Mesendoderm (in vitro differentiated cells): ENCODE measurements around the gene PTPN3.

Experiments
- DNase-seq: peaks from one replicate; pipeline ENCODE4 v3.0.0; 2013
- H2AK5ac ChIP-seq: 2 replicates; pipeline ENCODE4 v1.6.1; 2013; ENCODE audit warnings: low read length, inconsistent platforms
- H2BK120ac ChIP-seq: 2 replicates; pipeline ENCODE4 v1.6.1; 2013; ENCODE audit warnings: low read depth, mild to moderate bottlenecking, low read length, moderate library complexity, mixed read lengths
- H2BK15ac ChIP-seq: replicated peaks from 2 replicates; pipeline ENCODE4 v1.6.1; 2013; ENCODE audit warnings: low read depth, mild to moderate bottlenecking, moderate library complexity
- H2BK5ac ChIP-seq: 2 replicates; pipeline ENCODE4 v1.6.1; 2013; ENCODE audit warnings: low read length, inconsistent platforms
- H3K18ac ChIP-seq: 2 replicates; pipeline ENCODE4 v1.6.1; 2013; ENCODE audit warnings: mild to moderate bottlenecking, low read length, mixed read lengths
- H3K23ac ChIP-seq: one replicate; pipeline ENCODE4 v1.6.1; 2013; ENCODE audit warnings: low read length
- H3K27ac ChIP-seq: 2 replicates; pipeline ENCODE4 v1.5.1; 2013; ENCODE audit warnings: low read depth, mild to moderate bottlenecking, inconsistent platforms, low read length, moderate library complexity
- H3K27me3 ChIP-seq: 2 replicates; pipeline ENCODE4 v1.6.1; 2013; ENCODE audit warnings: low read length, control low read depth, mild to moderate bottlenecking, inconsistent platforms; ENCODE audit not compliant: insufficient read depth, poor library complexity
- H3K36me3 ChIP-seq: 2 replicates; pipeline ENCODE4 v1.6.1; 2013; ENCODE audit warnings: low read length, inconsistent platforms; ENCODE audit not compliant: control insufficient read depth, insufficient read depth
- H3K4ac ChIP-seq: one replicate; pipeline ENCODE4 v1.6.1; 2013; ENCODE audit warnings: low read depth, mild to moderate bottlenecking, low read length, moderate library complexity
- H3K4me1 ChIP-seq: 2 replicates; pipeline ENCODE4 v1.6.1; 2013; ENCODE audit warnings: low read depth, low read length, inconsistent platforms; ENCODE audit not compliant: control insufficient read depth
- H3K4me2 ChIP-seq: 2 replicates; pipeline ENCODE4 v1.6.1; 2013; ENCODE audit warnings: low read length
- H3K4me3 ChIP-seq: 2 replicates; pipeline ENCODE4 v1.5.1; 2013; ENCODE audit warnings: mild to moderate bottlenecking, low read length
- H3K56ac ChIP-seq: one replicate; pipeline ENCODE4 v1.6.1; 2013; ENCODE audit warnings: low read length
- H3K79me1 ChIP-seq: 2 replicates; pipeline ENCODE4 v1.6.1; 2013; ENCODE audit warnings: low read length, inconsistent platforms
- H3K79me2 ChIP-seq: 2 replicates; pipeline ENCODE4 v1.6.1; 2013; ENCODE audit warnings: mild to moderate bottlenecking, low read length; ENCODE audit not compliant: control insufficient read depth, insufficient read depth
- H3K9ac ChIP-seq: 2 replicates; pipeline ENCODE4 v1.6.1; 2013; ENCODE audit warnings: low read length, inconsistent platforms
- H4K5ac ChIP-seq: one replicate; pipeline ENCODE4 v1.6.1; 2013; ENCODE audit warnings: low read length
- H4K8ac ChIP-seq: one replicate; pipeline ENCODE4 v1.6.1; 2013; ENCODE audit warnings: low read depth, mild to moderate bottlenecking, control low read depth, low read length, moderate library complexity
- WGBS: extraction: QIAGEN DNeasy Blood & Tissue Kit; methylation state at CpG from one replicate; pipeline ENCODE4 v1.1.7; 2013; ENCODE audit warnings: low lambda C conversion rate, missing lambda C conversion rate; ENCODE audit not compliant: insufficient coverage; ENCODE audit errors: extremely low coverage; 5-methylcytosine and 5-hydroxymethylcytosine counted together

The PTPN3 gene

GRCh38 chr9:109467936-109468335 lies 30.2 kb downstream of the PTPN3 start:
- H2AK5ac ChIP-seq: no peak overlapping the region
- no peaks in the 10 kb centered on the region for H3K79me2 ChIP-seq
- H3K27me3 ChIP-seq: no peaks in the 10 kb centered on the region
- no peaks in the 10 kb centered on the region for H3K4me1 ChIP-seq
- H3K27ac ChIP-seq: no peak overlapping the region
- no peaks in the 10 kb centered on the region for H3K36me3 ChIP-seq
- no peak overlapping the region for H3K4ac ChIP-seq
- WGBS: no CpG with 5 or more reads among the region's 2 CpGs
- no peak overlapping the region for H3K23ac ChIP-seq
- DNase-seq: no peak
- no peak overlapping the region for H4K5ac ChIP-seq
- H2BK5ac ChIP-seq: no peak overlapping the region
- no peak overlapping the region for H2BK120ac ChIP-seq
- no peak overlapping the region for H4K8ac ChIP-seq
- H3K4me3 ChIP-seq: no peak overlapping the region
- H3K4me2 ChIP-seq: no peak overlapping the region
- no peak overlapping the region for H3K9ac ChIP-seq
- H3K56ac ChIP-seq: no peak overlapping the region
- no peak overlapping the region for H2BK15ac ChIP-seq
- H3K18ac ChIP-seq: no peak overlapping the region
- no peaks in the 10 kb centered on the region for H3K79me1 ChIP-seq

GRCh38 chr9:109466623-109467590 lies 31.2 kb downstream of the PTPN3 start:
- H3K4me3 ChIP-seq: no peak overlapping the region
- WGBS: no CpG with 5 or more reads among the region's 12 CpGs
- no peak overlapping the region for H3K9ac ChIP-seq

GRCh38 chr9:109463924-109464625 lies 34.0 kb downstream of the PTPN3 start:
- H3K27ac ChIP-seq: no peak overlapping the region
- no peak for DNase-seq

More at GRCh38 chr9:109466623-109467590, 31.2 kb downstream of the PTPN3 start:
- H4K5ac ChIP-seq: no peak overlapping the region
- H4K8ac ChIP-seq: no peak overlapping the region
- no peaks in the 10 kb centered on the region for H3K27me3 ChIP-seq
- no peaks in the 10 kb centered on the region for H3K4me1 ChIP-seq
- H3K36me3 ChIP-seq: no peaks in the 10 kb centered on the region
- H3K4me2 ChIP-seq: no peak overlapping the region
- H2AK5ac ChIP-seq: no peak overlapping the region
- no peak overlapping the region for H3K27ac ChIP-seq
- H3K56ac ChIP-seq: no peak overlapping the region
- no peaks in the 10 kb centered on the region for H3K79me1 ChIP-seq
- H3K4ac ChIP-seq: no peak overlapping the region
- H3K18ac ChIP-seq: no peak overlapping the region
- no peak overlapping the region for H2BK15ac ChIP-seq
- no peak for DNase-seq
- no peak overlapping the region for H2BK120ac ChIP-seq
- H2BK5ac ChIP-seq: no peak overlapping the region
- no peak overlapping the region for H3K23ac ChIP-seq
- H3K79me2 ChIP-seq: no peaks in the 10 kb centered on the region

GRCh38 chr9:109460576-109460975 lies 37.5 kb downstream of the PTPN3 start:
- no peak overlapping the region for H3K4ac ChIP-seq
- no peak overlapping the region for H3K9ac ChIP-seq
- no peak overlapping the region for H2BK5ac ChIP-seq
- H3K27ac ChIP-seq: no peak overlapping the region
- H3K27me3 ChIP-seq: no peaks in the 10 kb centered on the region
- no CpG with 5 or more reads among the region's 6 CpGs for WGBS
- H3K79me2 ChIP-seq: no peaks in the 10 kb centered on the region
- no peak overlapping the region for H4K5ac ChIP-seq
- no peak overlapping the region for H3K56ac ChIP-seq
- H3K4me2 ChIP-seq: no peak overlapping the region
- no peaks in the 10 kb centered on the region for H3K4me1 ChIP-seq
- H3K18ac ChIP-seq: no peak overlapping the region
- no peak overlapping the region for H2BK15ac ChIP-seq
- H3K36me3 ChIP-seq: no peaks in the 10 kb centered on the region
- H4K8ac ChIP-seq: no peak overlapping the region
- H3K4me3 ChIP-seq: no peak overlapping the region
- no peaks in the 10 kb centered on the region for H3K79me1 ChIP-seq
- no peak overlapping the region for H3K23ac ChIP-seq
- DNase-seq: no peak
- H2AK5ac ChIP-seq: no peak overlapping the region
- no peak overlapping the region for H2BK120ac ChIP-seq

More at GRCh38 chr9:109463924-109464625, 34.0 kb downstream of the PTPN3 start:
- no peak overlapping the region for H3K9ac ChIP-seq
- H3K4me3 ChIP-seq: no peak overlapping the region
- no peak overlapping the region for H4K8ac ChIP-seq
- H3K4me2 ChIP-seq: no peak overlapping the region
- H3K4me1 ChIP-seq: no peaks in the 10 kb centered on the region
- no peak overlapping the region for H2BK15ac ChIP-seq
- H3K4ac ChIP-seq: no peak overlapping the region
- no peak overlapping the region for H3K23ac ChIP-seq
- H3K18ac ChIP-seq: no peak overlapping the region
- 100% methylated on average over 1 of the region's 7 CpGs for WGBS
- no peaks in the 10 kb centered on the region for H3K79me2 ChIP-seq
- H2BK5ac ChIP-seq: no peak overlapping the region
- H2BK120ac ChIP-seq: no peak overlapping the region
- no peak overlapping the region for H4K5ac ChIP-seq
- H3K56ac ChIP-seq: no peak overlapping the region
- no peaks in the 10 kb centered on the region for H3K27me3 ChIP-seq
- no peaks in the 10 kb centered on the region for H3K36me3 ChIP-seq
- no peak overlapping the region for H2AK5ac ChIP-seq
- no peaks in the 10 kb centered on the region for H3K79me1 ChIP-seq

GRCh38 chr9:109459423-109459822 lies 38.7 kb downstream of the PTPN3 start:
- H3K4me2 ChIP-seq: no peak overlapping the region
- no peak overlapping the region for H3K18ac ChIP-seq
- H3K4me1 ChIP-seq: no peaks in the 10 kb centered on the region
- H3K79me1 ChIP-seq: no peaks in the 10 kb centered on the region
- no peaks in the 10 kb centered on the region for H3K79me2 ChIP-seq
- no peak overlapping the region for H2BK15ac ChIP-seq
- no peak overlapping the region for H3K4ac ChIP-seq
- DNase-seq: no peak
- no peak overlapping the region for H3K56ac ChIP-seq
- H3K36me3 ChIP-seq: no peaks in the 10 kb centered on the region
- no peak overlapping the region for H3K4me3 ChIP-seq
- no peak overlapping the region for H3K9ac ChIP-seq
- H4K5ac ChIP-seq: no peak overlapping the region
- no peak overlapping the region for H3K27ac ChIP-seq
- H3K23ac ChIP-seq: no peak overlapping the region
- WGBS: no CpG with 5 or more reads among the region's 4 CpGs
- H2BK120ac ChIP-seq: no peak overlapping the region
- H4K8ac ChIP-seq: no peak overlapping the region
- H2BK5ac ChIP-seq: no peak overlapping the region
- no peaks in the 10 kb centered on the region for H3K27me3 ChIP-seq
- H2AK5ac ChIP-seq: no peak overlapping the region
